Memory B cell (primary cell): ENCODE data around the gene NR2F2.

ENCODE experiments used
- ATAC-seq: fragments of 150-1000 bp; cut with Tn5 transposase; 2 replicates; pipeline ENCODE4 v1.10.0; 2021; ENCODE audit warnings: low read depth, mild to moderate bottlenecking, moderate library complexity
- DNase-seq, 2 donors: peaks; one replicate each; pipeline ENCODE4 v3.0.0; 2022; ENCODE audit warnings: low spot score in 2 of 2
- H3K27ac Mint-ChIP-seq: one replicate; pipeline ENCODE4 v1.8.0; 2022; ENCODE audit warnings: mild to moderate bottlenecking, moderate library complexity, mixed read lengths
- H3K27me3 Mint-ChIP-seq: one replicate; pipeline ENCODE4 v1.8.0; 2022; ENCODE audit warnings: mixed read lengths
- H3K36me3 Mint-ChIP-seq: one replicate; pipeline ENCODE4 v1.8.0; 2022; ENCODE audit warnings: mild to moderate bottlenecking, mixed read lengths
- H3K4me1 Mint-ChIP-seq: one replicate; pipeline ENCODE4 v1.8.0; 2022; ENCODE audit warnings: mixed read lengths
- H3K4me3 Mint-ChIP-seq: one replicate; pipeline ENCODE4 v1.8.0; 2022; ENCODE audit warnings: mild to moderate bottlenecking, moderate library complexity, mixed read lengths
- H3K9me3 Mint-ChIP-seq: one replicate; pipeline ENCODE4 v1.8.0; 2022; ENCODE audit warnings: mixed read lengths

NR2F2 gene

DNA sequence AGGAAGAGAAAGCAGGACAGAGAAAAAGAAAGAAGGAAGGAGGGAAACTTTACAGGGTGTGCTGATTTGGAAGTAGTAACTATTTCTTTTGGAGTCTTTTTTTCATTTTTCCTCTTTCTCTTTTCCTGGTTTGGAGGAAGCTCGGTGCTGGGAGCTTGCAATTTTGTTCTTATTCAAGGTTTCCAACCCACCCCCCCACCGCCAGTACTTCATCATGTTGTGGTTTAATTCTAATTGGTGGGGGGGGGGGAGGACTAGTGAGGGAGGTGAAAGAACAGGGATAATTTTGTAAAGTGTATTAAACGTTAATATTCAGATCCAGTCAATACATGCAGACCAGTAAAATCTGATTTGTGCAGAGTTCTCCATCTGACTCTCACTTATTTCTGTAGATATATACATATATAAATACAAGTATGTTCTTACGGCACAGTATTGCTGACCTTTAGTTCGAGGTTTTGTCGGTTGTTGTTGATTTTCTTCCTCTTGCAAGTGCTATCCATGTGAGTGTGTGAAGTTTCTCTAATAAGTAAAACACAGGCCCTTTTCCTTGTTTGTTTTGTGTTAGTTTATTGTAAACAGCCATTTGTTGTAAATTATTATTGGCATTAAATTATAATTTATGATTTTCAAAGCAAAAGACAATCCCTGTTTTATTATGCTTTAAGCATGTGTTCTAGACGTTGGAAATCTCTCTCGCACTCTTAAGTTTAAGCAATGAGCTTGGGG, 9.3 kb downstream of the NR2F2 start:
- DNase-seq (no peak), ATAC-seq (no peak)
- Mint-ChIP-seq H3K27ac (no peak overlapping the region), H3K36me3 (no peaks in the 10 kb centered on the region), H3K4me3 (no peak overlapping the region), H3K4me1 (peaks cover 2% of the 10 kb centered on the region), H3K27me3 (peaks cover 25% of the 10 kb centered on the region), H3K9me3 (no peaks in the 10 kb centered on the region)

GRCh38 chr15:96340348-96340597, 9.8 kb downstream of the NR2F2 start:
- H3K9me3 Mint-ChIP-seq: no peaks in the 10 kb centered on the region
- H3K27ac Mint-ChIP-seq: no peak overlapping the region
- H3K4me1 Mint-ChIP-seq: peaks cover 2% of the 10 kb centered on the region
- no peak overlapping the region for H3K4me3 Mint-ChIP-seq
- no peak for DNase-seq
- no peaks in the 10 kb centered on the region for H3K36me3 Mint-ChIP-seq
- peaks cover 24% of the 10 kb centered on the region for H3K27me3 Mint-ChIP-seq
- ATAC-seq: no peak

DNA sequence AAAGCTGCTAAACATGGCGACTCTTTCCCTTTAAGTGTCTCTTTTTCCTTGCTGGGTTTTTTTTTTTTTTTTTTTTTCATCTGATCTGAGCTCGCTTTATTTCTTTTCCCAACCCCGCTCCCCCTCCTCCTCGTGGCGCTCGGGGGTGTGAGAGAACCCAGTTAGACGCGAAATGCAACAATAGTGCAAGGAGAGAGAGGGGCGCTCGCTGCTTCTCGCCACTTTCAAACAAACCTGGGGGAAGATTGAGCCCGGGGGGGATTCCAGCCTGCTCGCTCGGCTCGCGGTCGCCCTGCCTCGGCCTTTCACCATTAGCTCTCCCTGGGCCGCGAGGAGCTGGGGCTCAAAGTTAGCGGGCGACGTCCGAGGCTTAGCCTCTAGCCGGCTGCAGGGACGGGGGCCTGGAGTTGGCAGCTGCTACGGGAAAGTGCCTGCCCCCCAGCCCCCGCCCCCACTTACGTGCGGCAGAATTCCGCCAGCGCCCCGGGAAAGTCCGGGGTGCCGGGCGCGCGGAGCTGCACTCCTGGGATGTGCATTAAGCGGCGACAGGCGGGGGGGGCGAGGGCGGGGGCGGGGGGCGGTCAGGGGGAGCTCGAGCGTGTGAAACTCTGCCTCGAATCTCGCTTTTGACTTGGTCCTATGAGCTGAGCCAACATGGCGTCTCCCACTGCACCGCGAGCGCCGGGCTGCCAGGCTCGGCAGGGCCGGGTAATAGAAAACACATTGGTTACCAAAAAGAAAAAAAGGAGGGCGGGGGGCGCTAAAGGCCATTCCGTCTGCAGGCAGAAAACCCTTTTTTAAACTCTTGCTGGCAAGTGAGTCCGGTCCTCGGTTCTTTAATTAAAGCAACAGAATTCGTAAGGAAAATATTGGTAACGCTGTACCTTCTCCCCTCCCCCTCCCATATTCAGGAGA, 10.4 kb downstream of the NR2F2 start:
- ATAC-seq (no peak), DNase-seq (no peak)
- H3K4me1 Mint-ChIP-seq: peaks cover 2% of the 10 kb centered on the region
- H3K4me3 Mint-ChIP-seq: no peak overlapping the region
- H3K36me3 Mint-ChIP-seq: no peaks in the 10 kb centered on the region
- peaks cover 27% of the 10 kb centered on the region for H3K27me3 Mint-ChIP-seq
- no peaks in the 10 kb centered on the region for H3K9me3 Mint-ChIP-seq
- no peak overlapping the region for H3K27ac Mint-ChIP-seq

GRCh38 chr15:96341513-96342405, 11.3 kb downstream of the NR2F2 start:
- no peak overlapping the region for H3K27ac Mint-ChIP-seq
- no peaks in the 10 kb centered on the region for H3K9me3 Mint-ChIP-seq
- no peak overlapping the region for H3K4me3 Mint-ChIP-seq
- H3K36me3 Mint-ChIP-seq: no peaks in the 10 kb centered on the region
- peaks cover 2% of the 10 kb centered on the region for H3K4me1 Mint-ChIP-seq
- H3K27me3 Mint-ChIP-seq: peaks cover 25% of the 10 kb centered on the region
- no peak for DNase-seq
- ATAC-seq: no peak

DNA sequence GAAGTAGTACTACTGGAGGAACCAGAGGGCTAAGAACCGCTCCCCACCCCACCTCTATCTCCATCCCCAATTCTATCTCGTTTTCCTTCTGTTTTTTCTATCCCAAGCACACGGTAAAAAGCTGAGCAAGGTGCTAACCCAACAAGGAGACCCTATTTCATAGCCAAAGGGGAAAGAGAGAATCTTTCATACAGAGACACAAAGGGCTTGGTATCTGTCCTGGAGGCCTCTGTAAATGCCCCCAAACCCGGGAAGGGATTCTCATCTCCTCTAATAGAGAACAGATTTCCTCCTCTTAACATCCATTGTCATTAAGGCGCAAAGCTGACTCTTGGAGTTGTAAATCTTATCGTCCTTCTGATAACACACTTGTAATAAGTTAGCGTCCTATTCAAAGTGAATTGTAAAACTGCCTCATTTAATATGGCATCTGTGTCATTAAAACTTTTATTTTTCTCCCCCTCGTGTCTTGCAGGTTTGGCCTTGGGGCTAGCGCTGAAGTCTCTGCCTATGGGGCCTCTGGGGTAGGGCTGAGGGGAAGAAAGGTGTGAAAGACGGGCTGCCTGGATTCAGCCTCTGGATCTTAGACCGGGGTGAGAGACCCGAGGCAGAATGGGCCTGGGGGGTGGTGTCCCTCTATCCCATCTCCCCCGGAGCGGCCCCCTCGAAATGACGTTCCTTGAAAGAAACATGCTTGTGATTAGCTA, 12.1 kb downstream of the NR2F2 start:
- H3K36me3 Mint-ChIP-seq: no peaks in the 10 kb centered on the region
- no peak overlapping the region for H3K27ac Mint-ChIP-seq
- peaks cover 2% of the 10 kb centered on the region for H3K4me1 Mint-ChIP-seq
- no peak overlapping the region for H3K4me3 Mint-ChIP-seq
- ATAC-seq (no peak), DNase-seq (no peak)
- no peaks in the 10 kb centered on the region for H3K9me3 Mint-ChIP-seq
- H3K27me3 Mint-ChIP-seq: peaks cover 26% of the 10 kb centered on the region

GRCh38 chr15:96343113-96344059, 12.9 kb downstream of the NR2F2 start:
- peaks cover 2% of the 10 kb centered on the region for H3K4me1 Mint-ChIP-seq
- no peaks in the 10 kb centered on the region for H3K9me3 Mint-ChIP-seq
- no peak for DNase-seq
- H3K36me3 Mint-ChIP-seq: no peaks in the 10 kb centered on the region
- H3K4me3 Mint-ChIP-seq: no peak overlapping the region
- no peak for ATAC-seq
- H3K27me3 Mint-ChIP-seq: peaks cover 33% of the 10 kb centered on the region
- no peak overlapping the region for H3K27ac Mint-ChIP-seq

GRCh38 chr15:96344060-96344705, 13.7 kb downstream of the NR2F2 start:
- H3K27me3 Mint-ChIP-seq: peaks cover 36% of the 10 kb centered on the region
- peaks cover 2% of the 10 kb centered on the region for H3K4me1 Mint-ChIP-seq
- no peak for ATAC-seq
- no peak overlapping the region for H3K4me3 Mint-ChIP-seq
- H3K27ac Mint-ChIP-seq: no peak overlapping the region
- H3K9me3 Mint-ChIP-seq: no peaks in the 10 kb centered on the region
- no peaks in the 10 kb centered on the region for H3K36me3 Mint-ChIP-seq
- no peak for DNase-seq

DNA sequence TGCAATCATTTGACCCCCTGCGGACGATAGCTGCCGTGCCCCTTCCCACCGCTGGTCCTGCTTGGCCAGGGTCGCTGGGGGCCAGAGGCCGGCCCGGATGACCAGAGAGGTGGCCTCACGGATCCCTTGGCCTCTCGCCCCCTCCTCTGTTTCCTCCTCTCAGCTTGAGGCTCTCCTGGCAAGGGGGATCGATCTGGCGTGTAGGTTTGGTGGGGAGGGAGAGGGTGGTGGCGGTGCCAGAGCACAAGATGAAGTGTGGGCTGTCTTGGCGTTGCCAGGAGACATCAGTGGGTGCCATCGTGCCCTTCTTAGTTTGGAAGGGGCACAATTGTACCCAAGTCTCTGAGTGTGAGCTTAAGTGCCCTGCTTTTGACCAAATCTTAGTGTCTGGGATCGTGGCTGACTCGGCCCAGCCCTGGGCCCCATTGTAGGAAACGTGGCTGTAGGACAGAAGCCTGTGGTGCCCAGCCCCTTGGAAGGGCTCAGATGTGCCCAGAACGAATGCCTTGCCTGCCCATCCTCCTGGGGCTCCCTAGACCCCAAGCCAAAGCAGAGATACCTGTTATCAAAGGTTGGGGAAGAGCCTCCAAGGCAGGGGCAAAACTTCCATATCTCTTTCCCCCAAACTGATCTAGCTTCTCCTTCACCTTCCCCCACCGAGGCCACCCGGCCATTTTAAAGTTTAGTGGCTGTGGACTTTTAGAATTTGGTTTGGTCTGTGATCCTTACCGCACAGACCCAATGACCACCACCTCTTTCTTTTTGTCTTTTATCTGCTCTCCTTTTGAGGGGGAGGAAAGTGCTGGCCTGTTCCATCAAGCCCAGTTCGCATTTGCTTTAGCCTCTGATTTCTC, 14.4 kb downstream of the NR2F2 start:
- DNase-seq (no peak), ATAC-seq (no peak)
- Mint-ChIP-seq H3K4me3 (no peak overlapping the region), H3K4me1 (no peaks in the 10 kb centered on the region), H3K9me3 (no peaks in the 10 kb centered on the region), H3K27ac (no peak overlapping the region), H3K36me3 (no peaks in the 10 kb centered on the region), H3K27me3 (peaks cover 35% of the 10 kb centered on the region)

- Mint-ChIP-seq H3K27ac (no peak overlapping the region), H3K36me3 (no peaks in the 10 kb centered on the region), H3K27me3 (peaks cover 38% of the 10 kb centered on the region), H3K9me3 (no peaks in the 10 kb centered on the region), H3K4me3 (no peak overlapping the region), H3K4me1 (no peaks in the 10 kb centered on the region)
- no peak for ATAC-seq
- no peak for DNase-seq
Observed at GRCh38 chr15:96345560-96346399, 15.3 kb downstream of the NR2F2 start.

DNA sequence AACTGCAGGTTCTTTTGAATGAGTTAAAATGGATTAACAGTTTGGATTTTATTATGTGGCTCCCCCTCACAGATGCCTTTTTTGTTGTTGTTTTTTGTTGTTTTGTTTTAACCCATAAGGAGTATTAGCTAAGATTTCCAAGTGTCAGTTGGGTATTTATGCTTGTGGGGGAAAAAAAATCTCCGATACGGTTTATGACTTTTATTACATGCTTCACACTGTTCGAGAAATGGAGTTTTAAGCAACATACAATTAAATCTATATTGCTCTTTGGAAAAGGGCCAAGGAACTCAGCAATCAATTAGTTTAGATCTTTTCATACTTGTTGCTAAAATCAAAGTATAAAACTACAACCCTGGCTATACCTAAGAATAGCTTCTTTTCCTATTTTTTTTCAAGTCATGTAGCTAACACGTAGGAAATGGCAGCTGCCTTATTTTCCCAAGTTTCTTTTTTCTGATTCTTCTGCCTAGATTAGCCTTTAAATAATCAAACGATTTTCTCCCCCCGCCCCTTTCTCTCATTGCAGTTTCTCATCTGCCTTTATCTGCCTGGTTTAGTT, 16.0 kb downstream of the NR2F2 start:
- no peak for ATAC-seq
- no peak for DNase-seq
- Mint-ChIP-seq H3K9me3 (no peaks in the 10 kb centered on the region), H3K4me1 (no peaks in the 10 kb centered on the region), H3K27me3 (peaks cover 43% of the 10 kb centered on the region), H3K36me3 (no peaks in the 10 kb centered on the region), H3K4me3 (no peak overlapping the region), H3K27ac (no peak overlapping the region)
